EL (cell line): ENCODE results near the gene CACNA2D3.

ENCODE experiments used
- DNase-seq: peaks from one replicate; pipeline ENCODE4 v3.0.0-alpha.2; 2016

The CACNA2D3 gene

DNA sequence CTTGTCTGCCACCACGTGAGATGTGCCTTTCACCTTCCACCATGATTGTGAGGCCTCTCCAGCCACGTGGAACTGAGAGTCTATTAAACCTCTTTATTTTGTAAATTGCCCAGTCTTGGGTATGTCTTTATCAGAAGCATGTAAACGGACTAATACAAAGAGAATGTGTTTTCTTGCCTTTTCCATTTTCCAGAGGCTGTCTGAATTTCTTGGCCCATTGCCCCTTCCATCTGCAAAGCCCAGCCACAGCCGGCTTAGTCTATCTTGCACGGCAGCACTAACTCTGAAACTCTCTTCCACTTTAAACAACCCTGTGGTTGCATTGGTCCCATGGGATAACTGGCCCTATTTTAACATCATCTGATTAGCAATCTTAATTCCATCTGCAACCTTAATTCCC is 590.2 kb downstream of the CACNA2D3 start:
- no peak for DNase-seq

DNA sequence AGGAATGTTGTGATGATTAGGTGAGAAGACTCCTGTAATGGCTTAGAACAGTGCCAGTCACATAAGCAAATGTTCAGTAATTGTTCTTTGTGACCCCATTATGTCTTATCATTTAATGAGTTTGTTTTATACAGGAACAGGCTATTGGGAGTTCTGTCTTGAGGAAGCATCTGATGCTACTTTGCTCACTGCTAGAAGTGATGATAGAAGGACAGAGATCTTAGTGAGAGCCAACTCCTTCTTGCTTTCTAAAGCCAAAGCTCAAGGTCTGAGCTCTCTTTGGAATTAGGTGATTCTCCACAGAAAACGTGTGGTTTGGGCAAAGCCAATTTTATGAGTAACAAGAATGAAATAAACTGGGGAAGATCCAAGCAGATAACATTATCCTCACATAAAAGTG is 590.7 kb downstream of the CACNA2D3 start:
- DNase-seq, result no peak

DNA sequence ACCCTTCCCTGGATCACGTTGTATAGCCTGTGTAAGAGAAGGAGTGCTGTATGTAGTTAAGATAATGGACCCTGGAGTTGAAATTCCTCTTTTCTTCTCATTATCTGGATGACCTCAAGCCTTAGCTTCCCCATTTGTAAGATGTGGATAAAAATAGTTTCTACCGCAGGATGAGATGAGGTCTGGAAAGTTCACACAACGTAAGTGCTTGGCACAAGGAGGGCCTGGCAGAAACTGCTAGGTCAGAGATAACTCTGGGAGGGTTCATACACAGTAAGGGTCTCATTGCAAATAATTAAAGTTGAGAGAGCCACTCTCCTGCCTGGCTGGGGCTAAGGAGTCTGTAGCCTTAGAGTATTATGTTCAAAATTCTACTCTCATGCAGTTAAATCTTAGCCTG is 591.1 kb downstream of the CACNA2D3 start:
- DNase-seq, result no peak

DNA sequence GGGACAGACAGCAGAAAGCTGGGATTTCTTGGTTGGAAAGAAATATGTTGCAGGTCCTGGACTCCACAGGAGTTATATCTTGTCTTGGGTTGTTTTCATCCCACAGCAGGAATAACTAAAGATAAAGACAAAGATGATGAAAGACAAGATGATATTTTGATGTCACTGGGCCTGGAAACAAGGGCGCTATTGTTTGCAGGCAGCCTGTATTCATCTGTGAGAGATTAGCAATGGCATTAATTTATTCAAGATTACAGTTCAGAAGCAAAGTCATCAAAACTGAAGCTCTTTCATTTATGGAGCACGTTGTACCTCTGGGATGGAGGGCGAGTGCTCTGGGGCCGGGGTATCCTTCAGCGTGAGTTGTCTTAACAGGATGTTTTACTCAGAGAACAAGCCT is 591.7 kb downstream of the CACNA2D3 start:
- DNase-seq, result no peak

DNA sequence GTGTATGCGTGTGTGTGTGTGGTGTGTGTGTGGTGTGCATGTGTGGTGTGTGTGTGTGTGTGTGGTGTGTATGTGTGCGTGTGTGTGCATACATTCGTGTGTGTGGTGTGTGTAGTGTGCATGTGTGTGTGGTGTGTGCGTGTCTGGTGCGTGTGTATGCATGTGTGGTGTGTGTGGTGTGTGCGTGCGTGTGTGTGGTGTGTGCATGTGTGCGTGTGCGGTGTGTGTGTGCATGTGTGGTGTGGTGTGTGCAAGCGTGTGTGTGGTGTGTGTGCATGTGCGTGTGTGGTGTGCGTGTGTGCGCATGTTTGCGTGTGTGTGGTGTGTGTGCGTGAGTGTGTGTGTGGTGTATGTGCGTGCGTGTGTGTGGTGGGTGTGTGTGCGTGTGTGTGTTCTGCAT is 595.2 kb downstream of the CACNA2D3 start:
- DNase-seq, result no peak

DNA sequence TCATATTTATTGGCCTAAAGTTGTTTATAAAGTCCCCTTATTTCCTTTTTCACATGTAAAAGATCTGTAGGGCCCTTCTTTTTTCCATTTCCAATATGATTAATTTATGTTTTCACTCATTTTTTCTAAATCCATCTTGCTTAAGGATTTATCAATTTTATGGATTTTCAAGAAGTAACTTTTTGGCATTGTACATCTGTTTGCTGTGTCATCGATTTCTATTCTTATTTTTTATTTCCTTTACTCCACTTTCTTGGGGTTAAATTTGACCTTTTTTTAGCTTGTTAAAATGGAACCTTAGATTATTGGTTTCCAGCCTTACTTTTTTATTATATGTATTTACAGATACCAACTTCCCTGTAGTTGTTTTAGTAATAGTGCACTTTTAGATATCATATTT is 597.6 kb downstream of the CACNA2D3 start:
- DNase-seq, result no peak

DNA sequence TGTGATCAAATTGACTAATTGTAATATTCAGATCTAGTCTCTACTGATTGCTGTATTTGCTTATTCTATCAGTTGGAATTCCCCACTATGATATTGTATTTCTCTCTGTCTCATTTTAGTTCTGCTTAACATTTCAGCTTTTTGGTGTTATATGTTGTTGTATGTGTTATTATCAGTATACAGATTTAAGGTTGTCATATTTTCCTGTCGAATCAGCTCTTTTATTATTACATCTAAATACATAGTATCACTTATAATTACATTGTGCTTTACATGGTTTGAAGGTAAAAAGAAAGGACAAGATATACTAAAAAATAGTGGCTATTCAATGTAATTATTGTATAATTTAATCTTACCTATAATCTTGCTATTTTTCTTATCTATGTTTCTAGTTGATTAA is 598.3 kb downstream of the CACNA2D3 start:
- no peak for DNase-seq

DNA sequence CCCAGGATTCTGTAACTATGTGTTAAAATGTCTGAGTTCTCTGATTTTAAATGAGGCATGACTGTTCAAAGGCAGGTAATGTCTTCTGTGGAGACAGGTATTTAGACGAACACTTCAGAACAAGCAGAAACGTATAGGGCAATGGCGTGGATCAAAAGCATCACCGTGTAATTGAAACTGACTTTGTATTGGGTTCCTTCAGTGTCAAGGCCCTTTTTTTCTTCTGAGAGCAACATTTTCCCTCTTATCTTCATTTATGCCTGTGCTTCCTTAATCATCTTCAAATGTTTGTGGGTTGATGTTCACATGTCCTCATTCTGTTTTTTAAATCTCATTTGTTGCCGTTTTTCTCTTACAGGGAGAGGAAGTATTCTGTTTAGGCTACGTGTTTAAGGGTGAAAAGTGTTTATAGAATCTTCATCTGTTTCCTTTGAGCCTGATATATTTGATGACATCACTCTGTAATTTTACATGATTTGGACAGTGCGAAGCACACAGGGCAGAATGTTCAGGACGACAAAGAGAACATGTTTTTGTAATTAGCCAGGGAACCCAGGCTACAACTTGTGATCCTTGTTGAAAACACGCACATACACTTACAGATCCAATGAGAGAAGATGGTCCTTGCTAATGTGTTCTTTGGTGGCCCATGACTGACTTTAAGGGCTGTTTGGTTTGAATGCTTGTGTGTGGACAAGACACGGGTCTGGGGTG is 609.5 kb downstream of the CACNA2D3 start:
- DNase-seq, result no peak

DNA sequence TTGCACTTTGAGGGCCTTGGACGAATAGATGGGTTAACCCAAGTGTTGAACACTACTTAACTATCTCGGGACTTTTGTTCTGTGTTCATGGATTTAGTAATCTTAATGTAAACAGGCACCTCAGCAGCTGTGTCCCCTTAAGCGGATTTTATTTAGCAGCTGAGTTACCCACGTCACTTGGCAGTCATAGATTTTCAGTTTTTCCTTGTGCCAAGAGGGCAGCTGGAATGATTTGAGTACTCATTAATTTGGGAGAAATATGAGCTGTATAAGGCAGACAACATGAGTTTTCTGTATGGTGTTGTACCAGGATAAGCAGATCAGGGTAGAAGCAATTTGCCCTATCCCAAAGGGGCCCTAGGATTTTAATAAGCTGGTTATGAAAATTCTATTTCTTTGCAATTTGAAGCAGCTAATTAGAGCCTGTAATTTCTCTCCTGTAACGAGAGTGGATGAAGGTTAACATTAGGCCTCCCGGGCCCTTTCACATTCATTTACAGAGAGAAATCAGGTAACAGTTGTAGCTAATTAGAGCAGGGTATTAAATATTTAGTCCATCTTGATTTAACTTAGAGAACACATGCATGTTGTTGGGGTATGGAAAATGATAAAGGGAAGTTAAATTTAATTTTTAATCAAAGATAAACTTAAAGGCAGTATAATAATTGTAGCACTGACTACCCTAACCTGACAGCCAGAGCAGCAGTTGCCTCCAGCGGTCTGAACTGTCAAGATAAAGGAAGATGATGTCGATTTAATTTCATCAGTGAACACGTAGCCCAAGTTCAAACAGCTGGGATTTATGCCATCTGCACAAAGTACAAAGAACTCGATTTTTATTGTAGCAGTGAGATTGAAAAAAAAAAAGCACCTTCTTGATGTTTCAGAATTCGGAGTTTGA is 611.0 kb downstream of the CACNA2D3 start:
- no peak for DNase-seq

DNA sequence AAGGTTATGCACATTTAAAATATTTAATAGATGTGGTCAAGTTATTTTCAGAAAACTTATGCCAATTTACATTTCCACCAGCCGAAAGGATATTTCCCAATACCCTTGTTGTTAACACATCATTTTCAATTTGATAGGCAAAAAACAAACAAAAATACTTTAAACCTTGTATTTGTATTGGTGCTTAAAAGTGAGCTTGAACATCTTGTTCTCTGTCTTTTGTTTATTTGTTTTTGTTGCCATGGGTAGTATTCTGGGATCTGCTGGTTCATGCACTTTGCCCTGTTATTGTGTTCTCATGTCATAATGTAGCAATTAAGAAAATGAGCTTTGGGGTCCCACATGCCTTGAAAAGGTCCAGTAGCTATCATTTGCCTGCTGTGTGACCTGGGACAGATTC is 614.1 kb downstream of the CACNA2D3 start:
- DNase-seq, result no peak

DNA sequence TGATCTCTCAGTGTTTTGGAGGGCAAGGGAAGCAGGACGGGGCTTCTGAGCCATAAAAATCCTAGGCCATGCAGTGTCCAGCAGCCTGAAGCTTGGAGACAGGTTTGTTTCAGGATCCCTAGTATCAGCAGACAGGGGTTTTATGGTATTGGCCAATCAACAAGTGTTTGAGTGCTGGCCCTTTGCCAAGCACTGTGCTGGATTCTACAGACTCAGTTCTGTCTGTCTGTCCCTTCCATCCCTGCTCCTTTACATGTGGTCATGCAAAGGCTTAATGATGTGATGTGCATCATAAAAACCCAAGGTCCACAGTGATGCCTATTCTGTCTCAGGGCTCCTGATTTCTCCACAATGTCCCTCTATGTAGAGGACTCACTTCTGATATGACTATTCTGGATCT is 621.4 kb downstream of the CACNA2D3 start:
- DNase-seq, result no peak

DNA sequence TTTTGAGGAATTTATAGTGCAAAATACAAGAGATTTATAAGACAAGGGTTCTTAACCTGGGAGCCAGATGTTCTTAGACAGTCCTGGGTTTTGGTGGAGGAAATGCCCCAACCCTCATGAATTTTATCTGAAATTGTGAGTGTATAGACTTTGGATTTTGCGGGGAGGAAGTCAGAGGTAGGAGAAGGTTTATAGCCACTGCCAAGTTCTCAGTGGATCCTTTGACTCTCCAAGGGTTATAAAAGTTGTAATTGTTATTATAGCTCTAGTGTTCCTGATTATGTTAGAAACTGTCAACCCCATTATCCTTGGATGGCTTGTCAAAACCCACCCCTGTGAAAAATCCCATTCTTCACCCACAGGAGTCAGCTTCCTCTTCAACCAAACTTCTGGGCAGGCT is 621.9 kb downstream of the CACNA2D3 start:
- DNase-seq, result no peak

DNA sequence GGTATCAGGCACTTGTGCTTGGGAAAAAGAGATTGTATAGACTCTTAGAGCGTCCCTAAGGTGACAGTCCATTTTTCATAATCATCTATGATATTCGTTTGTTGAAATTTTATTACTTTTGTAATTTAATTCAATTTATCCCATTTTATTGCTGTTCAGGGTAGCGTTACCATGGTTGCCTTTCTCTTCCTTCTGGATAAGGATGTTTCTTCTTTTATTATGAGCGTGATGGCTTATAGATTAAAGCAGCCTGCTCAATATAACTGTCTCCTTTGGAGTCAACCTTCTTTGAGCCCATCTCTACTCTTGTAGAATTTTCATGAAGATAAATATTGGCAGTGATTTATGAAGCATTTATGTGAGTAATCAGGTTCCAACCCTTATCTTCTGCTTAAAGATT is 623.5 kb downstream of the CACNA2D3 start:
- DNase-seq, result no peak

DNA sequence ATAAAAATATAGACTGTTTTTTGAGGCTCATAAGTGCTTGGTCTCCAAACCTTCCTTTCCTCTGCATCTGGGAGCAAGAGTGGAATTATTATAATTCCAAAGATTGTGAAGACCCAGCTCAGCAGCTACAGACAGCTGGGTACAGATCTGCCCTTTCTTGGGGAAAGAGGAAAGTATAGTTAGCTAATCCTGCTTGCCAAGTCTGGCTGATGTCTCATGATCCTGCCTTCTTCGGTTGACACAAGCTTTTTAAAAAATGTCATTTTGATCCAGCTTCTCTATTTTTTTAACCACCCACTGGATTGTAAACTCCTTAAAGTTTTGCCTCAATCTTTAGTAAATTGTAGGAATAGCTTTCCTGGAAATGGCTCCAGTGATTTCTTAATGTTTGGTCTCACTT is 624.4 kb downstream of the CACNA2D3 start:
- no peak for DNase-seq

DNA sequence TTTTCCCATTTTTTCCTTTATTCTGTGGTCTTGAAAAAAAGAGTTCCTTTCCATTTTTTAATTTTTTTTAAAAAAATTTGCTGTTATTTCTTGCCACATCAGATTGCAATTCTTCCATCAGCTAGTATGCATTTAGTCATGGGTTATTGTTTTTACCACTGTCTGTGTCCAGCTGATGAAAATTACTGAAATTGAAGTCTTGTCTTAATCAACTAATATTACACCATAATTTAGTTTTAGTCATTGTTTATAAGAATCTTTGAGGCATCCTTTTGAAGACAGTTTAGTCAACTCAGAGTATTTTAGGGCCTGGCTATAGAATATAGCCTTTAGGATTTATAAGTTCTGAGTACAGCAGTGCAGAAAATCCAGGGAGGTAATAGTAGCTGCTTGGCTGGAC is 633.4 kb downstream of the CACNA2D3 start:
- no peak for DNase-seq

DNA sequence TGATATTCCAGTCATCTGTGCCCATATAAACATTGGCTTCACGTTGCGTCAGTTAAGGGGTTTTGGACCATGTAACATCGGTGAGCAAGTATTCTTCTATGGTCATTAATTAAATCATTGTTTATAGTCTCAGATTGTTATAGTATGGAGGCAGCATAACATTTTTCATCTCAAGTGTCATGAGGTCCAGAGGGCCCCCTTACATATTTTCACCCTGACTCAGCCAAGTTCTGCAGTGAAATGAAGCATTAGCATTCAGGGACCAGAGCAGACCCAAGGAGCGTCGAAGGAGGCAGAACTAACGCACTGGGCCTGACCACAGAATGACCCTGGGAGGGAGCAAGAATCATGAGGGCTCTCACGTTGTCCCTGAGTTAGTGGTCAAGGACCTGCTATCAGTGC is 634.0 kb downstream of the CACNA2D3 start:
- peak; percentile 99 for DNase-seq

DNA sequence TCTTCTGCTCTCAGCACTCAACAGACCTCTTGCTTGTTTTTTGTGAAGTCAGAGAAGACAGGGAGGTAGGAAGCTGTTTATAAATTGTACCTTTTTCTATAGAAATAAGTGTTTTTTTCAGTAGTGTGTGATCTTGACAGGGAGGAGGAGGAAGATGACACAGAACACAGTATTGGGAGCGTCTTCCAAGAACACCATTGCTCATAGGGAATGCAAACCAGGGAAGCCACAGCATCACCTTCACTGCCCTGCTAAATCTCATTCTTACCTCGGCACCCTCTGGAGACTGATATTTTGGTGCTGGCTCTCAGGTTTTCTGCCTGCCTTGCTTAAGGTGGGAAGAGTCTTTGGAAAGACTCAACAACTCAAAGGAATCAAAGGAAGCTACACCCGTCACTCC is 636.1 kb downstream of the CACNA2D3 start:
- no peak for DNase-seq

DNA sequence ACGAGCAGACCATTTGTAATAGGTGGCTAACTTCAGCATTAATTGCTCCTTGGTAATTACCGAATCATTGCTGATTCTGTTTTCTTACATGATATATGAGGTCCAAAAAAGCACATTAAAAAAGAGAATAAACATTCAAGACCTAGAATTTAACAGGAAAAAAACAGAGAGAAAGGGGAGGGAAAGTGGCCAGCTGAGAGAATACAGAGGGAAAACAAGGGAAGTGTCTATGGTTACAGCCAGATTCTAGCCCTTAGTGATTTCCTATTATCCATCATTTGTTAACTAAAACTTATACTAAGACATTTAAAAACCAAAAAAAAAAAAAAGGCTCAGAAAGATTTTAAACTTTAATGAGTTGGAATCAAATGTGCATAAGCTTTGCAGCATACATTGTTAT is 636.8 kb downstream of the CACNA2D3 start:
- no peak for DNase-seq

DNA sequence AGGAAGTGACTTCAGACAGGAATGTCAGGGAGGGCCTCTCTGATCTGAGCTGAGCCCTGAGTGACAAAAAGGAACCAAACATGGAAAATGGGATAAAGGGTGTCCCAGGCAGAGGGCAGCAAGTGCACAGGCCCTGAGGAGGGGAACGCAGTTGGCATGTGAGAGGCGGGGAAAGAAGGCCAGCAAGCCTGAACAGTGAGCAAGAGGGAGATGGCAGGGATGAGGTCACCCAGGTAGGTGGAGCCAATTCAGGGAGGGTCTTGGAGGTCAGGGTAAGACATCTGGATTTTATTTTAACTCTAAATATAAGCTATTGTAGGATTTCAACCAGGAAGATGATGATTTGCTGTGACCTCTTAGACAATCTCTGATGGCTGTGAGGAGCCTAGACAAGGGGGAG is 637.8 kb downstream of the CACNA2D3 start:
- peak; percentile 75 for DNase-seq

DNA sequence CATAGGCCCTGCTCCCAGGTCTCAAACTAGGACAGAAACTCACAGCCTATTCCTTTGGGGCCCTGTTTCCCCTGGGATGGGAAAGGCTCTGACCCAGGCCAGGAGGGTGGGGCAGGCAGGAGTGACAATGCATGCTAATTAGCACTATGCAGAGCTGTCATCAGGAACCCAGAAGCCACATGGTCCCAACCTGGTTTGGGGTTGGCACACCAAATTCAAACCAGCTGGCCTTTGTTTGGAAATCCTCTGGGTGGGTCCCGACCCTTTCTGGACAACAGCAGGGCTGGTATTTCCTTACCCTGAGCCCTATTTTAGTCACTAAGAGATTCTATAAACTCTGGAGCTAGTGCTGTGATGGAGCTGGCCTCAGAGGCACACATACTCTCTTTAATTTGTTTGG is 639.3 kb downstream of the CACNA2D3 start:
- no peak for DNase-seq

DNA sequence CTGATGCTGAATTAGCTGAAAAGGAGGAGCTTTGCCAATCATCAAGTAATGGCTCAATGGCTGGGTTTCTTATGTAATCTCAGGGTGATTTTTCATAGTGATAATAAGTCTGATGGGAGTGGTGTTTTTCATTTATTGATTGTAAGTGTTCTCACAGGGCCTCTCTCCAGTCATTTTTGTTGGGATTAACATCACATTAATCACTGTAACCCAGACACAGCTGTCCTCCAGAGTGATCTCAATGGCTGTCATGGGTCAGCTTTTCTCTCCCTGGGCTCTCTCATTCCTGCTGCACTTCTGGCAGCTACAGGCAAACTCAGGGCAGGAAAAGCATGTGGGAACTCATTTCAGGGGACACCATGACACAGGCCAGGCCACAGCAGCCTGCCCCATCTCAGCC is 642.6 kb downstream of the CACNA2D3 start:
- no peak for DNase-seq

DNA sequence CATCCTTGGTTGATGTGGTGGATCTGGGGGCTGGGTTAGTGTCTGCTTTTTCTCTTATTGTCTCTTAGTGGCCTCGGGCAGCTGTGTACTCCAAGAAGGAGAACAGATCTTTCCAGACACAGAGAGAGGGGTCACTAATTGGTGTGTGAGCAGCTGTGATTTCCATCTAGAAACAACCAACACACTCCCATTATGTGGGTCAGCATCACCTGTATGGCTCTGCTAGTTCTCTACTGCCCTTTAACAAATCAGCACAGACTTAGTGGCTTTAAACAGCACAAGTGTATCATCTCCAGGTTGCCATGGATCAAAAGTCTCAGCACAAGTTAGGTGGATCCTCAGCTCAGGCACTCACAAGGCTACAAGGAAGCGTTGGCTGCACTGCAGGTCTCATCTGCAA is 648.7 kb downstream of the CACNA2D3 start:
- DNase-seq, result no peak

DNA sequence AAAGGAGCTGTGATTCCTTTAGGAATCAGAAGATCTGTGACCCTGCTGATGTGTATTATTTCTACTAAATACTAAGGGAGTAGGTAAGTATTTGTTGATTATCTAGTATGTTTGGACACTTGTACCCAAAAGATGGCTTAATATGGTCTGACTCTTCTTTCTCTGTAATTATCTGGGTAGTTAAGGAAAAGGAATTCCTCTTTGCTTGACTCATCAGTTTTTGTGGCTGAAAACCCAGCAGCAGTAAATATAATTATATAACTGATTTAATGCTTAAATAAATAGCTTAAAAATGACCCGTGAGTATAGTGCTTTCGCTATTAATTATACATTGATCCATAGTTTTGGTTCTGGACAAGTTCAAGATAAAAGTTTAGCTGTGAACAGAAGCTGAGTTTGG is 649.7 kb downstream of the CACNA2D3 start:
- peak; percentile 29 for DNase-seq

DNA sequence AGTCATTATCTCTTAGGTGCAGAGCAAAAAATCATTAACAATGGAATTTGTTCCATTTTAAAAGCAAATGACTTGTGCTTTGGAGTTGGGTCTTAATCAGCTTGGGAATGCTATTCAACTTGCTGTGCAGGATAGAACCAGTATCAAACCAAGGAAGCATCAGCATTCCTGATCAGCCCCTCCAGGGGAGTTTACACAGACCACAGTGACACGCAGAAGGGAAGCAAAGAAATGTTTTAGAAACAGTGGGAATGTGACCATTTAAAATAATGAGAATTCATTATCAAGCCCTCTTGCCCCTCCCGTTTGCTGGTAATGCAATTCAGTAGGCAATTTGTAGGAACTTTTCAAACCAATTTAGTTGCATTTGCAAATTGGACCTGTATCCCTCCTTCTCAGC is 650.4 kb downstream of the CACNA2D3 start:
- DNase-seq, result no peak

DNA sequence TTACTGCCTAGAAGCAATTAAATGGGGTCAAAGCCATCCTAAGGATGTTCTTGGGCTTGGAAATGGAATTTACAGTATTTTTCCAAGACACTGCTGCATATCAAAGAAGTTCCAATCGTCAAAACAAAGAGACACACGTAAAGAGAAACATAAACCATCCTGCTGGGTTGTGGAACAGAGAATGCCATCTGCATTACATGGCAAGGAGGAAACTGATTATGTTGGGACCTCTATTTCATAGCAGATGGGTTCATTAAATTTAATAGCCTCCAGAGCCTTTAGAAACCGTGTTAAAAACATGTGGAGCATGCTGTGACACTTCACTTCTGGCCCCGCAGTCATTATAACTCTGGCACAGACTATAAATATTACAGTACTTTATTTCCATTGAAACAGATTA is 650.9 kb downstream of the CACNA2D3 start:
- DNase-seq, result peak; percentile 25
